DND-41 (cell line): ENCODE measurements around the gene DISC1.

ENCODE experiments used
- EZH2 ChIP-seq: IDR thresholded peaks from 3 replicates; pipeline ENCODE4 v1.6.1; 2012; ENCODE audit warnings: borderline replicate concordance, low read depth, mild to moderate bottlenecking, moderate library complexity, low read length, inconsistent platforms; ENCODE audit not compliant: severe bottlenecking
- TF ChIP-seq, protein P1 (sequence below): IDR thresholded peaks from 2 replicates; pipeline ENCODE4 v1.5.1; 2012; ENCODE audit warnings: borderline replicate concordance, low read length, moderate library complexity, mild to moderate bottlenecking; ENCODE audit not compliant: poor library complexity, severe bottlenecking; ENCODE audit errors: extremely low read depth

DNA sequence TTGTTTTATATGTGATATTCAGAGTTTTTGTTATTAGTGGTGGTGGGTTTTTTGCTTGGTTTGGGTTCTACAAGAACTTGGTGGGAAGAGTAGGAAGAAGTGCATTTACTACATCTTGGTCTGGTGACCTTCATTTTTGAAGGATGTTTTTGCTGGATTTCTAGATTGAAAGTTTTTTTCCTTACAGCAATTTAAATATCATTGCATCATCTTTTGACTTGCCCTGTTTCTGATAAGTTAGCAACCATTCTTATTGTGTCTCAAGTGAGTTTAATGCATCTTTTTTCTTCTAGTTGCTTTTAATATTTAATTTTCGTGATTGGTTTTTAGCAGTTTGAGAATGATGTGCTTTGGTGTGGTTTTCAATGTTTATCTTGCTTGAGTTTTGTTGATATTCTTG, 447.7 kb downstream of the DISC1 start:
- no peak for TF ChIP-seq EZH2
- TF ChIP-seq, protein P1, sequence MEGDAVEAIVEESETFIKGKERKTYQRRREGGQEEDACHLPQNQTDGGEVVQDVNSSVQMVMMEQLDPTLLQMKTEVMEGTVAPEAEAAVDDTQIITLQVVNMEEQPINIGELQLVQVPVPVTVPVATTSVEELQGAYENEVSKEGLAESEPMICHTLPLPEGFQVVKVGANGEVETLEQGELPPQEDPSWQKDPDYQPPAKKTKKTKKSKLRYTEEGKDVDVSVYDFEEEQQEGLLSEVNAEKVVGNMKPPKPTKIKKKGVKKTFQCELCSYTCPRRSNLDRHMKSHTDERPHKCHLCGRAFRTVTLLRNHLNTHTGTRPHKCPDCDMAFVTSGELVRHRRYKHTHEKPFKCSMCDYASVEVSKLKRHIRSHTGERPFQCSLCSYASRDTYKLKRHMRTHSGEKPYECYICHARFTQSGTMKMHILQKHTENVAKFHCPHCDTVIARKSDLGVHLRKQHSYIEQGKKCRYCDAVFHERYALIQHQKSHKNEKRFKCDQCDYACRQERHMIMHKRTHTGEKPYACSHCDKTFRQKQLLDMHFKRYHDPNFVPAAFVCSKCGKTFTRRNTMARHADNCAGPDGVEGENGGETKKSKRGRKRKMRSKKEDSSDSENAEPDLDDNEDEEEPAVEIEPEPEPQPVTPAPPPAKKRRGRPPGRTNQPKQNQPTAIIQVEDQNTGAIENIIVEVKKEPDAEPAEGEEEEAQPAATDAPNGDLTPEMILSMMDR, result no peak
